ENCODE data around the gene ESRRB.

DNA sequence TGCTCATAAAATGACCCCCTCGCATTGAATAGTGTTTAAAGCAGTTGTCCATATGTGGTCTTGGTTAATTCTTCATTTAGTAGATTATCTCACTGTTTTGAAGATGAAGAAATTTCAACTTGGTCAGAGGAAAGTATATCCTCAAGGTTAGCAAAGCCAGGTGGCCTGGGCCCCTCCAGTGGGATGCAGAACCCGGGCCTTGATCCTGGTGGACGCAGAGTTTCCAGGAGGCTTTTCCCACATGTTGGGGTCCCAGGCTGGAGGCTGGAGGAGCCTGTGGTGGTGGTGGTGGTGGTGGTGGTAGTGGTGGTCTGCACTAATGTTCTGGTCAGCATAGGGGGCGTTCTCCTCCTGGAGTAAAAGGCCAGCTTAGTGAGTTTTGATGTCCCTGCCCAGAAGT is 85.9 kb downstream of the ESRRB start:
- TF ChIP-seq ZNF274 (IDR thresholded peaks at IDR 0.05; ENCODE audit: low read length) (no peak), ZNF274 (tag by site-specific recombination; IDR thresholded peaks at IDR 0.05; ENCODE audit: borderline replicate concordance) (no peak), ZBTB49 (tag by site-specific recombination; IDR thresholded peaks at IDR 0.05; ENCODE audit: low read depth) (no peak), RBAK (tag by site-specific recombination; IDR thresholded peaks at IDR 0.05) (no peak), CTCF (tag by site-specific recombination; IDR thresholded peaks at IDR 0.05) (no peak), ZXDB (tag by site-specific recombination; IDR thresholded peaks at IDR 0.05) (no peak), ZNF624 (tag by site-specific recombination; IDR thresholded peaks at IDR 0.05) (no peak), ZNF211 (tag by site-specific recombination; IDR thresholded peaks at IDR 0.05; ENCODE audit: low read depth) (no peak), ZNF335 (tag by site-specific recombination; conservative IDR thresholded peaks at IDR 0.05) (no peak), ZNF664 (tag by site-specific recombination; IDR thresholded peaks at IDR 0.05) (no peak), KLF9 (tag by site-specific recombination; IDR thresholded peaks at IDR 0.05; ENCODE audit: low read depth) (no peak), ZNF114 (tag by site-specific recombination; IDR thresholded peaks at IDR 0.05) (no peak), ZFP69B (tag by site-specific recombination; IDR thresholded peaks at IDR 0.05) (no peak)
